HL-60/S4 treated with retinoic acid at 250 ng/mL for 4 days and 3 days (cell line): ENCODE measurements around the gene FAM13C.
"Not testable (repeated sequence)": the region's sequence is repeated elsewhere in the genome, so short reads cannot be mapped to it uniquely, and the experiment has no call there.

Experiments
- in situ Hi-C: fragments of 300-500 bp; cut with MboI; formaldehyde crosslinking; loops from 2 replicates; pipeline ENCODE4 v1.7.0; 2022; ENCODE audit warnings: low sequenced_read_pairs

Gene FAM13C

GRCh38 chr10:59362144-59362958, at the start of gene FAM13C:
Gene FAM13C (minus strand): TSS chr10:59362549. CDS start chr10:59362460, 89 bp downstream.
- in situ Hi-C loops, result no loop called here

- in situ Hi-C loops, result no loop called here
Measured at GRCh38 chr10:59405235-59405634, 42.9 kb upstream of the FAM13C start.

- in situ Hi-C loops, result no loop called here
Measured at GRCh38 chr10:59400214-59400613, 37.9 kb upstream of the FAM13C start.

- in situ Hi-C loops, result not testable (repeated sequence)
Measured at GRCh38 chr10:59399329-59399728, 37.0 kb upstream of the FAM13C start.

GRCh38 chr10:59397961-59398360, 35.6 kb upstream of the FAM13C start:
- in situ Hi-C loops, result no loop called here

GRCh38 chr10:59395984-59396383, 33.6 kb upstream of the FAM13C start:
- in situ Hi-C loops, result no loop called here

GRCh38 chr10:59393349-59393748, 31.0 kb upstream of the FAM13C start:
- in situ Hi-C loops, result no loop called here

GRCh38 chr10:59391060-59391459, 28.7 kb upstream of the FAM13C start:
- in situ Hi-C loops, result no loop called here

- in situ Hi-C loops, result no loop called here
Measured at GRCh38 chr10:59388671-59388976, 26.3 kb upstream of the FAM13C start.

- in situ Hi-C loops, result no loop called here
Measured at GRCh38 chr10:59387951-59388670, 25.8 kb upstream of the FAM13C start.

GRCh38 chr10:59384761-59385160, 22.4 kb upstream of the FAM13C start:
- in situ Hi-C loops, result no loop called here

GRCh38 chr10:59383908-59384307, 21.6 kb upstream of the FAM13C start:
- in situ Hi-C loops, result no loop called here

- in situ Hi-C loops, result no loop called here
Measured at GRCh38 chr10:59383436-59383835, 21.1 kb upstream of the FAM13C start.

- in situ Hi-C loops, result no loop called here
Measured at GRCh38 chr10:59382831-59383295, 20.5 kb upstream of the FAM13C start.

- in situ Hi-C loops, result no loop called here
Measured at GRCh38 chr10:59381687-59382086, 19.3 kb upstream of the FAM13C start.

- in situ Hi-C loops, result no loop called here
Measured at GRCh38 chr10:59376846-59377245, 14.5 kb upstream of the FAM13C start.

- in situ Hi-C loops, result no loop called here
Measured at GRCh38 chr10:59375990-59376389, 13.6 kb upstream of the FAM13C start.

- in situ Hi-C loops, result no loop called here
Measured at GRCh38 chr10:59374916-59375315, 12.6 kb upstream of the FAM13C start.

- in situ Hi-C loops, result no loop called here
Measured at GRCh38 chr10:59373071-59373470, 10.7 kb upstream of the FAM13C start.

GRCh38 chr10:59372543-59372942, 10.2 kb upstream of the FAM13C start:
- in situ Hi-C loops, result no loop called here

- in situ Hi-C loops, result no loop called here
Measured at GRCh38 chr10:59366290-59366689, 3.9 kb upstream of the FAM13C start.

GRCh38 chr10:59363446-59363958, 1.2 kb upstream of the FAM13C start:
- in situ Hi-C loops, result no loop called here
